ENCODE measurements around the gene BFSP2. TPM values are rescaled to one million over a fixed set of nuclear protein-coding genes. Genes with fewer than 3 reads are reported as not detected.
A peak's percentile ranks its signal among the peaks of the same experiment; 100 is the strongest.
"Not testable (repeated sequence)": the region's sequence is repeated elsewhere in the genome, so short reads cannot be mapped to it uniquely, and the experiment has no call there.

BFSP2 gene
- total RNA-seq, 4 donors from 2014 or later = not detected

GRCh38 chr3:133467780-133468179 lies 67.9 kb downstream of the BFSP2 start:
- Histone ChIP-seq H3K27me3 (no peaks in the 10 kb centered on the region), H3K4me3 (replicated peaks in 1 of 3) (no peak overlapping the region), H3K27ac (peak overlapping the region in 2 of 3 donors; percentile 78 to 87), H3K9me3 (no peaks in the 10 kb centered on the region), H3K4me1 (peaks cover 31 to 40% of the 10 kb centered on the region in 2 donors), H3K36me3 (no peaks in the 10 kb centered on the region)
- WGBS, 2 donors = 95 to 96% methylated on average over 2 of the region's 2 CpGs
- no peak for DNase-seq
- TF ChIP-seq CTCF (IDR thresholded peaks at IDR 0.05) (no peak), POLR2A (IDR thresholded peaks at IDR 0.05) (no peak)
- intact Hi-C loops (cut with DNase I) = no loop called here

- Histone ChIP-seq H3K36me3 (no peaks in the 10 kb centered on the region), H3K4me1 (peaks cover 34 to 40% of the 10 kb centered on the region in 2 donors), H3K9me3 (no peaks in the 10 kb centered on the region), H3K27me3 (no peaks in the 10 kb centered on the region), H3K27ac (peak overlapping the region; percentile 67 to 87 (median 78)), H3K4me3 (replicated peaks in 1 of 3) (no peak overlapping the region)
- DNase-seq = no peak
- WGBS, 2 donors = 53 to 59% methylated on average over 3 of the region's 3 CpGs
- intact Hi-C loops (cut with DNase I) = no loop called here
- TF ChIP-seq CTCF (IDR thresholded peaks at IDR 0.05) (no peak), POLR2A (IDR thresholded peaks at IDR 0.05) (no peak)
These were observed 68.4 kb downstream of the BFSP2 start for GRCh38 chr3:133468251-133468721.

GRCh38 chr3:133469140-133469731 lies 69.4 kb downstream of the BFSP2 start:
- intact Hi-C loops (cut with DNase I) = no loop called here
- 22 to 36% methylated on average over 7 of the region's 7 CpGs for WGBS, 2 donors
- no peaks in the 10 kb centered on the region for H3K27me3 ChIP-seq
- H3K4me1 ChIP-seq = peaks cover 28 to 38% of the 10 kb centered on the region in 2 donors
- H3K27ac ChIP-seq = peak overlapping the region; percentile 67 to 87 (median 78)
- H3K36me3 ChIP-seq = no peaks in the 10 kb centered on the region
- H3K4me3 ChIP-seq (replicated peaks in 1 of 3) = no peak overlapping the region
- H3K9me3 ChIP-seq = no peaks in the 10 kb centered on the region
- TF ChIP-seq CTCF (IDR thresholded peaks at IDR 0.05) (no peak), POLR2A (IDR thresholded peaks at IDR 0.05) (peak in 1 of 2 donors; percentile 39)
- peak; percentile 59 to 69 for DNase-seq

- Histone ChIP-seq H3K27ac (peak overlapping the region in 2 of 3 donors; percentile 81 to 84), H3K27me3 (no peaks in the 10 kb centered on the region), H3K4me3 (replicated peaks in 1 of 3) (no peak overlapping the region), H3K9me3 (no peaks in the 10 kb centered on the region), H3K36me3 (no peaks in the 10 kb centered on the region), H3K4me1 (peaks cover 43 to 57% of the 10 kb centered on the region in 2 donors)
- DNase-seq = peak; percentile 47 to 63
- TF ChIP-seq POLR2A (IDR thresholded peaks at IDR 0.05) (peak in 1 of 2 donors; percentile 75), CTCF (IDR thresholded peaks at IDR 0.05) (no peak)
- 64 to 67% methylated on average over 24 of the region's 24 CpGs for WGBS, 2 donors
- intact Hi-C loops (cut with DNase I) = no loop called here
These were observed 72.4 kb downstream of the BFSP2 start for GRCh38 chr3:133472242-133472641.

GRCh38 chr3:133472889-133473288 lies 73.0 kb downstream of the BFSP2 start:
- H3K9me3 ChIP-seq = no peaks in the 10 kb centered on the region
- WGBS, 2 donors = 86% methylated on average over 6 of the region's 6 CpGs
- intact Hi-C loops (cut with DNase I) = no loop called here
- H3K27ac ChIP-seq = peak overlapping the region; percentile 35 to 84 (median 81)
- TF ChIP-seq POLR2A (IDR thresholded peaks at IDR 0.05) = no peak
- no peak for TF ChIP-seq CTCF (IDR thresholded peaks at IDR 0.05)
- no peak overlapping the region for H3K4me3 ChIP-seq (replicated peaks in 1 of 3)
- no peaks in the 10 kb centered on the region for H3K36me3 ChIP-seq
- H3K4me1 ChIP-seq = peaks cover 43 to 57% of the 10 kb centered on the region in 2 donors
- no peaks in the 10 kb centered on the region for H3K27me3 ChIP-seq
- DNase-seq = no peak

GRCh38 chr3:133473472-133474191 lies 73.8 kb downstream of the BFSP2 start:
- H3K27me3 ChIP-seq; H3K36me3 ChIP-seq; H3K9me3 ChIP-seq; intact Hi-C loops (cut with DNase I); DNase-seq; H3K4me3 ChIP-seq (replicated peaks in 1 of 3): not testable (repeated sequence)
- Histone ChIP-seq H3K4me1 (peaks cover 39 to 52% of the 10 kb centered on the region in 2 donors), H3K27ac (peak overlapping the region; percentile 92 to 99 (median 99))
- 47 to 63% methylated on average over 1 to 2 of the region's 5 CpGs for WGBS, 2 donors
